SKM-1 treated with dmso at 0.1 percent for 144 hours (cell line): ENCODE data around the gene CAMK2B.

Experiments
- DNase-seq: peaks from one replicate; lab custom pipeline; 2025; ENCODE audit not compliant: unreplicated experiment; lab: John Stamatoyannopoulos, UW

CAMK2B gene

DNA sequence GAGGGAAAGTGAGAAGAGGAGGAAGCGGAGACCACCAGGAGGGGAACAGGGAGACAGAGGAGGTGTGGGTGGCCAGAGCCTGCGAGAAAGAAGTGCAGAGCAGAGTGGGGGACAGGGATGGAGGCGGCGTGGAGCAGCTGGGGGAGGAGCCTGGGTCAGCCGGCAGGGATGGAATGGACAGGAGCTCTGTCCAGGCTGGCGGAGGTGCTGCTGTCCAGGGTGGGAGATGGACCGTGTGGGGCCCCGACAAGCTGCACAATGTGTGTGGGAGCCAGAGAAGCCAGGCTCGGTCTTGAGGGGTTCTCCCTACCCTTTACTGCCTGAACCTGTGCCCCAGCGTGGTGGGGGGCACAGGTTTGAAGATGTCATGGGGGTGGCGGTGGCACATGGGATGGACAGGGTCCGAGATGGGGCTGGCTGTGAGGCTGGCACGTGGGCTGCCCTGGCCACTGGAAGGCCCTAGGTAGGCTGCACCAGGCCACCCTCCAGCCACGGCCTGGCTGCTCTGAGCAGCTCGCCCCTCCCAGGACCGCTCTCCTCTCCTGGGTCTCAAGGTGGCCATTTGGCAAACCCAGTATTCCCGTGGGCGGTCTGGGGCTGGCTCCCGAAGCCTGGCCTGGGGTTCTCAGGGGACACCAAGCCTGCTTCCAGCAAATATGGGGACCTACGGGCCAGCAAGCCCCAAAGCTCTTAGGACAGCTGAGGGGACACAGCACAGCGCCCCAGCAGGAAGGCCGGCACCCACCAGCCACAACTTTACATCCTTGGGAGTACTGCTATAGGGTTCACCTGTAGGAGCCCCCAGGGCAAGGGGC, 92.3 kb downstream of the CAMK2B start:
- DNase-seq, result no peak

- DNase-seq, result no peak
Measured at GRCh38 chr7:44232396-44232795, 93.0 kb downstream of the CAMK2B start.

GRCh38 chr7:44231088-44231487, 94.3 kb downstream of the CAMK2B start:
- no peak for DNase-seq

- DNase-seq, result no peak
Measured at GRCh38 chr7:44230286-44230685, 95.1 kb downstream of the CAMK2B start.

GRCh38 chr7:44229546-44230105, 95.8 kb downstream of the CAMK2B start:
- no peak for DNase-seq

GRCh38 chr7:44228571-44229350, 96.6 kb downstream of the CAMK2B start:
- no peak for DNase-seq

- DNase-seq, result no peak
Measured at GRCh38 chr7:44227911-44228310, 97.5 kb downstream of the CAMK2B start.

- DNase-seq, result no peak
Measured at GRCh38 chr7:44226396-44226753, 99.0 kb downstream of the CAMK2B start.

- DNase-seq, result no peak
Measured at GRCh38 chr7:44225566-44226395, 99.6 kb downstream of the CAMK2B start.

DNA sequence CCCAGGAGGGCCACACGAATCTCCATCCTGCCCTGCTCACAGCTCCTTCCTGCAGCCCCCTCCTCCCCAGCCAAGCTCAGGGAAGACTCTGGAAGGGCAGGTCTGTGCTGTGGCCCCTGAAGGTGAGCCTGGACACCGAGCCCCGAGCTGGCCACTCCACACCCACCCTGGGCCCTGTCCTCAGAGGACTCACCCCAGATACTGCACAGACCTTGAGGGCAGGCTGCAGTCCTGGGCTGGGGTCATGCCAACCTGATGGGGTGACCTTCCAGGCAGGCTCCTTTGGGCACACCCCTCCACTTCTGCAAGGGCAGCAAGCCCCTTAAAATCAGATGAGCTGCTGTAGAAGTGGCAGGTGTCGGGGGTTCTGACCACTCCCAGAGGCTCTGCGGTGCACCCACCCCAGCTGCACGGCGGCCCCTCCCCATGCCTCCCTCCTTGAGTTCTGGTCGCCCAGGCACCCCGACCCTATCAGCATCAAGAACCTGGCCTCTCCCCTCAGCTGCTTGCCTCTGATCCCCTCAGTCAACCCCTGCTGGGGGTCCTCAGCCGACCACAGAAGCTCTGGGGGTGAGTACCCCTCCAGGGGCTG, 100.3 kb downstream of the CAMK2B start:
- DNase-seq, result no peak

DNA sequence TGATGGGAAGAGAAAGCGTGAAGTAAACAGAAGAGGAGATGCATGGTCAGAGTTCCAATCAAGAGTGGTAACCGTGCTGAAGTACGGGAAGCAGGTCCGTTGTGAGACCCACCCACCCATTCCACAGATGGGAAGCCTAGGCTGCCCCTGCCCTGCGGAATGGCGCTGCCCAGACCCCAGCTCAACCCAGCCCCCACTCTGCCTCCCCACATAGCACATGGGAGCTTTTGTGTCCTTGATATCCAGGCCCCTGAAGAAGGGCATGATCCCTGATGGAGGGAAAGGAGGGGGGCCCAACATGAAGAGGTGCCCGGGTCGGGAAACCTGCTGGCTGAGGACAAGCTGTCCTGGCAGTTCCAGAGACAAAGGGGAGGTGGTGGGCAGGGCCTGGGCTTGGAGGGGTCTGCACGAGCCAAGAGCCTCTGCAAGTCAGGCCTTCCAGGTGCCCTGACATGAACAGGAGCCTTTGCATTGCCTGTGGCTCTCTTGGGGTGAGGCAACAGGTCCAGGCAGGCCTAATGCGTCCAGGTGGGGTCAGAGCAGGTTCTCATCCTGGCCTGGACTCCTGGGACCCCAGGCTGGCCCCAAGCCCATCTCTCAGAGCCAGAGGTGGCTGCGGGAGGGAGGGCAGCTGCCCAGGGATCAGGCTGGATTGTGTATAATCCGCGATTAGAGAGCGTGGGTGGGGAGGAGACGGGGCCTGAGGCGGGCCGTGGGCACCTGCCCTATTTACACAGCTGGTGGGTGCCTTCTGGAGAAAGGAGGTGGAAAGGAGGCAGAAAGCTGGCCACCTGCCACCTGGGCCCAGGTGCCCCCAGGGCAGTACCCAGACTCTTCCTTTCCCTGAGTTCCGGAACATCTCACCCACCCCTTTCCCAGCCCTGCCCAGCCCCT, 101.1 kb downstream of the CAMK2B start:
- no peak for DNase-seq

- DNase-seq, result no peak
Measured at GRCh38 chr7:44223362-44224079, 101.9 kb downstream of the CAMK2B start.

GRCh38 chr7:44222776-44223261, 102.6 kb downstream of the CAMK2B start:
- DNase-seq, result no peak

- DNase-seq, result no peak
Measured at GRCh38 chr7:44222074-44222473, 103.3 kb downstream of the CAMK2B start.

DNA sequence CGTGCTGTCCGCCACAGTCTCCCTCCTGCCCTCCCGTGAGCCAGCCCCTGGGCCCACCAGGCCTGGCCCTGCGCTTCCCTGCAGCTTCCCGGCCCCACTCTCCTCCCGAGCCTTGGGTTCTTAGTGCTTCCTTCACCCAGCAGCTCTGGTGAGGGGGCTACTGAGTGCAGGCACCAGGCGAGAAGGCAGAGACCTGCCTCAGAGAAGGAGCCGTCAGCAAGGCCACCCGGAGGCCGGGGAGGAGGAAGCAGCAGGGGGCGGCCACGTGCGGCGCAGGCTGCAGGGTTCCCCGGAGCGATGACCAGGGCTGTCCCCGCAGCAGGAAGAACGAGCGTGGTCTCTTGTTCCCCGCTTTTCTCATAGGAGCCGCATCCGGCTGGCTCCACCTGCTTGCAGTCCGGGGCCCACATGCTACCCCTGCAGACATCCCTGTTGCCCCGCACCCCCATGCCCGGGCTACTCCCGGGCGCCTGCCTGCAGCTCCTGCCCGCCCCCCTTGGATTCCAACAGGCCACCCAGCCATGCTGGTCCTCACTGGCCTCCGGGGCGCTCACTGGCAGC, 104.1 kb downstream of the CAMK2B start:
- no peak for DNase-seq

GRCh38 chr7:44220358-44221112, 104.9 kb downstream of the CAMK2B start:
- DNase-seq, result no peak

GRCh38 chr7:44220046-44220357, 105.4 kb downstream of the CAMK2B start:
- DNase-seq, result no peak

DNA sequence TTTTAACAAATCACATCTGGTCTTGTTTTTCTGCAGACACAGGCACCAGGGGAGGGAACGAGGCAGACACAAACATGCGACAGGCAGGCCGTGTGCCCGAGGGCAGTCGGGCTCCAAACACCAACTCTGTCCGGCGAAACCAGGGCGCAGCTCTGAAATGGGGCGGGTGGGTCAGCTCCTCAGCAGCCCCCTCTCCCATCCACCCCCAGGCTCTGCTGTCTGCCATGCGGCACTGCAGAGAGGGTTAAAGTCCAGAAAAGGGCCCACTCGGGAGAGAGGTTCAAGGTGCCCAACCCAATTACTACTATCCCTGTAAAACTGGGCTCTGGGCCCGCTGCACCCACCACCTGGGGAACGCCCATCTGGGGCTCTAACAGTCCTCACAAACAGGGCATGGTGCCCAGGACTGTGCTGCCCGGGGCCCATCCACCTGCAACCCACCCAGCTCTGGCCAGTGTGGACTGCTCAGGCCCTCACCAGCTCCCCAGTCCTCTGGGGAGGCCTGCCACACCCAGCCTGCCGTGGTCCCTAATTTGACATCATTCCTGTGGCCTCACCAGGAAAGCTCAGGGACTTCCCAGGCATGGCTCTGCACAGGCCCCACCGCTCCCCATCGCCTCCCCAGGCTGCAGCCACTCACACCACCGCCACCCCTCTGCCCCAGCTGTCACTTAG, 105.9 kb downstream of the CAMK2B start:
- no peak for DNase-seq
